GM12874 (cell line): ENCODE measurements around the gene DVL1.

Experiments
- TF ChIP-seq, protein P1 (sequence below): IDR thresholded peaks from 2 replicates; pipeline ENCODE4 v1.5.1; 2011; ENCODE audit warnings: low read depth, mild to moderate bottlenecking, control low read depth, low read length, moderate library complexity; ENCODE audit not compliant: insufficient read depth

The DVL1 gene

DNA sequence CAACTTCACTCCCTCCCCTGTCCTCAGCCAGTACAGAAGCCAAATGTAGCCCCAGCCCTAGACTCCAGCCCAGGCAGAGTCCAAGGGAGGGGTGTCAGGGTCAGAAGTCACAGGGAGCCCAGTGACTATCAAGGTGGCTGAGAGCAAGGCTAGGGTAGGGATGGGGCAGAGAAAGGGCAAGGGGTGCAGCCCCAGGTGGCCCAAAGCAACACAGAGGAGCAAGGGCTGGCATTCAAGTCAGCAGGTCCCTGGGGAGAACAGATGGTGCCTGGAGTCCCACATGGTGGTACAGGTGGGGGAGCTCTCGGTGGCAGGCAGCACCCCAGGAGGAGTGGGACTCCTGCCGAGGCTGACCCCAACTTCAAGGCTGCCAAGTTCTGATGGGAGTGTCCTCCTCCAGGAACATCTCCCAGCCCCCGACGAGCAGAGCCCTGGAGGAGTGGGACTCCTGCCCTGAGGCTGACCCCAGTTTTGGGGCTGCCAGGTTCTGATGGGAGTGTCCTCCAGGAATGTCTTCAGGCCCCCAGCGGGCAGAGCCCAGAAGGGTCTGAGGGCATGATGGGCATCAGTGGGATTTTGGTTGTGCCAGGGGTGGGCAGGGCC lies 3.7 kb upstream of the DVL1 start:
- TF ChIP-seq, protein P1, sequence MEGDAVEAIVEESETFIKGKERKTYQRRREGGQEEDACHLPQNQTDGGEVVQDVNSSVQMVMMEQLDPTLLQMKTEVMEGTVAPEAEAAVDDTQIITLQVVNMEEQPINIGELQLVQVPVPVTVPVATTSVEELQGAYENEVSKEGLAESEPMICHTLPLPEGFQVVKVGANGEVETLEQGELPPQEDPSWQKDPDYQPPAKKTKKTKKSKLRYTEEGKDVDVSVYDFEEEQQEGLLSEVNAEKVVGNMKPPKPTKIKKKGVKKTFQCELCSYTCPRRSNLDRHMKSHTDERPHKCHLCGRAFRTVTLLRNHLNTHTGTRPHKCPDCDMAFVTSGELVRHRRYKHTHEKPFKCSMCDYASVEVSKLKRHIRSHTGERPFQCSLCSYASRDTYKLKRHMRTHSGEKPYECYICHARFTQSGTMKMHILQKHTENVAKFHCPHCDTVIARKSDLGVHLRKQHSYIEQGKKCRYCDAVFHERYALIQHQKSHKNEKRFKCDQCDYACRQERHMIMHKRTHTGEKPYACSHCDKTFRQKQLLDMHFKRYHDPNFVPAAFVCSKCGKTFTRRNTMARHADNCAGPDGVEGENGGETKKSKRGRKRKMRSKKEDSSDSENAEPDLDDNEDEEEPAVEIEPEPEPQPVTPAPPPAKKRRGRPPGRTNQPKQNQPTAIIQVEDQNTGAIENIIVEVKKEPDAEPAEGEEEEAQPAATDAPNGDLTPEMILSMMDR, result no peak

DNA sequence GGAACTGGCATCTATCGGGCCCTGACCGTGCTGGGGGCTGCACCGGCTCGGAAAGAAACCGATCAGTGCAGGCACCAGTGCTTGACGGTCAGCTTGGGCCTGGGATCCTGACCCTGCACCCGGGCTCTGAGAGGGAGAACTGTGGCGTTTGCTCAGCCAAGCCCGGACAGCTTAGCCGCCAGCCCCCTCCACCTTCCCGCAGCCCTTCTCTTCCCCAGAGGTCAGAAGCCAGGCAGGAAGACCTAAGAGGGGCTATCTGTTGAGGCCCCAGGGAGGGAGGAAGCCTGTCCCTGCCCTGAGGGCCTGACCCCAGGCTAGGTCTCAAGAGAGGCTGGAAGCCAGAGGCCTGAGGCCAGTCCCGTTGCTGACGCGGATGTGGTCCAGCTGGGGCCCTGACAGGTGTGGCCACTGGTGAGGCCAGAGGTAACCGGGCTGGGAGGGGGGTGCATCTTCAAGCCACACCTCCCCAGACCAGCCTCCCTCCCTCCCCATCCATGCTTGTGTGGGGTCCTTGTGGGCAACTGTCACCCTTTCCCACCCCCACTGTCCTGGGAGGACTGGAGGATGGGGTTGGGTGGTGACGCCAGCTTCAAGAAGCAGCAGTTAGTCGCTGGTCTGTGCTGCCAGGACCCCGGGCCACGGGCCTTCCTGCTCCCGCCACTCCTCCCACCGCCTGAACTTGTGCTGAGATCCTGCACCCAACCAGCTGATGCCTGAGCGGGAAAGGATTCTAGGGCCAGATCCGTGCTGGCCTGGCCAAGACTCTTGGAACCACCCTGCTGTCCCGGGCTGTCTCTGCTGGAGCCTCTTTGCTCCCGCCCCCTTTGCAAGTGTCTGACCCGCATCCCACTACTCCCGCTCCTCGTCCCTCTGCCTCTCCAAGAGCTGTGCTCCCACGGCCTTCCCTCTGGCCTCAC lies 2.6 kb upstream of the DVL1 start:
- TF ChIP-seq, protein P1, result no peak

DNA sequence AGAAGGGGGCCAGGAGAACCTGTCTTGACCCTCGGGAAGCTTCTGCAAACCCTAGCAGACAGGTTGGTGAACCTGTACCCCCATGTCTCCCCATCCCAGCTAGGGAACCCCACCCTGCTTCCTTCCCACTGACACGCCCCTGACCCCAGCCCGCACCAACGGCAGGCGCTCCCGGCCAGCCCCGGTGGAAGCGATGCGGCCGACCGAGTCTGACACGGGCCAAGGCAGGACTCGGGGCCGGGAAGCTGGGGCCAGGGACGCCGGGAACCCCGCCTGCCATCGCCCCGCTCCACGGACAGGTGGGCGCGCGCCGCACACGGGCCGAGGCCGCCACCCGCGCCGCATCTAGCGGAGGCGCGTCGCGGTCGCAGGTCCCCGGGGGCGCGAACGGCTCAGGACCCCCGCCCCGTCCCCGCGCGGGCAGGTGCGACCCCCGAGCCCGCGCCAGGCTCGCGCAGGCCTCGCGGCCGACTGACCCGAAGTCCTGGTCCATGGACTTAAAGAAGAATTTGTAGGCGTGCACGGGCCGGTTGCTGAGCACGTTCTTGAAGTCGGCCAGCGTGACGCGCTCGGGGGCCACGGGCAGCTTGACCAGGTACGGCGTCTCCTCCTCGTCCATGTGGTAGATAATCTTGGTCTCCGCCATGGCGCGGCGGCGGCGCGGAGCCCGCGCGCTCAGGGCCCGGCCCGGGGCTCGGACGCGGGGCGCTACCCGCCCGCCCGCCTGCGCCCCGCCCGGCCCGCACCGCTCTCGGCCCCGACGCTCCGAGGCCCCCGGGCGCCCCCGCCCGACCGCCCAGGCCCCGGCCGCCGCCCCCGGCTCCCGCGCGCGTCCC lies 580 bp downstream of the DVL1 start:
- TF ChIP-seq, protein P1, result no peak

DNA sequence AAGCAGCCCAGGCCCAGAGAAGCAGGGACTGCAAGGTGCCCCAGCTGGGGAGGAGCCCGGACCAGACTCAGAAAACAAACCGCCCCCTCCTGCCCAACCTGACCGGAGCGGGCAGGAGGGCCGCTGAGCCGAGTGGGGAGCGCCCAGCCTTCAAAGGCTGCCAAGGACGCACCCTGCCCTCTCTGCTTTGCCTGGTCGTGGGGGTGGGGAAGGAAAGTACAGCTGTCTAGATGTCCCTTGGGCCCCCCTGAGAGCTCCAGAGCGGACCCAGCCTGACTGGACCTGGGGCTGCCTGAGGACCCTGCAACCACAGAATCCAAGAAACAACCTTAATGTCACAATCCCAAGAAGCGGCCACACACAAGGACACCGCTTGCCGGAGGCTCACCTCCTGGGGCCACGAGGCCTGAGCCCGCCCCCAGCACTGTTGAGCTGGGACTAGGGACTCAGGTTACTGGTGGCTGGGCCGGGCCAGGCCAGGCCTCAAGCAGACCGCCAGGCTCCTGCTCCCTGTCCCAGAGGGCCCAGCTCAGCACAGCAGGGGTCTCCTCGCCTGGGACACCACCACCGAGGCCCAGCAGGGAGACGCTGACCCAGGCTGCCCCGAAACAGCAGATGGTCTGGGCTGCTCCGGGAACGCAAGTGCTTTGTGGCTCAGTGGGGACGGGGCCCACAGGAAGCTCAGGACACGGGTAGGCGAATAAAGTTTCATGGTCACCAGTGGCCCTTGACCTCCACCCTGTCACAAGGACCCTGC lies 1.4 kb downstream of the DVL1 start:
- TF ChIP-seq, protein P1, result no peak

DNA sequence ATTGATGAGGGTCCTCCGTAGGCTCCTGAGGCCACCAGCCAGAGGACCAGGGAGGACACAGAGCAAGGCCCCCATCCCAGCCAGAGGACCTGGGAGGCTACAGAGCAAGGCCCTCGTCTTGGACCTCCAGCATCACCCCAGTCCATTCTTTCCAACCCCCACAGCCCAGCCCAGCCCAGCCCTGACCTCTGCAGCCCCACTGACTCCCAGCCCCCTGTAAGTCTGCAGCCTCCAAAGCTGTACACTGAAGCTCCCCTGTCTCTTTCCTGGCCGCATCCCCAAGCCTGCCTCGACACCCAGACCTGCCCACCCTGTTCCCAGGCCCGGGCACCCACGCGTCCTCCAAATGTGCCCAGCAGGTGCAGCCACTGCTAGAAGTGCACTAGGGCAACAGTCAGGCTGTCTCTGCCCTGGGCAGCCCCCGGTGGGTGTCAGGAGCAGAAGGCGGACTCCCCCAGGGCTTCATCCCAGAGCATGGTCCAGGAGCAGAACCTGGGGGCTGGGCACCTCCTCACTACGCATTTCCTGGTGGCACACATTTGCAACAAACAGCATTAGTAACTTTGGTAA lies 2.1 kb downstream of the DVL1 start:
- TF ChIP-seq, protein P1, result no peak

DNA sequence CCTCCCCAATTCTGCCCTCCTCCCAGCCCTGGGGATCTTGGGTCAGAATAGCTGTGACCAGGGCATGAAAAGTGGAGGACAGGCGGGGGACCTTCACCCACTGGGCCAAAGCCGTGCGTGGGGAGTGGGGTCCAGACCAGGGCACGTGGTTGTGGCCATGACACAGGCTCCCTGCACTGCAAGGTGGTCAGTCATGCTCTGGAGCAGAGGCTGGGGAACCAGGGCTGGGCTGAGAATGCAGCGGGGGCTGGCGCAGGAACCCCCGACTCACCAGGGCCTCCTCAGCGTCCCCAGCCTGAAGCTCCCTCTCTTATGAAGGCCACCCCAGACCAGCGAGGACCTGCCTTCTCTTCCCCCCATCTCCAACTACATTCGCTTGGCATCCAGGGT lies 2.7 kb downstream of the DVL1 start:
- TF ChIP-seq, protein P1, result no peak
